ENCODE data around the gene HAND1.

The HAND1 gene

GRCh38 chr5:154428208-154428607, 49.8 kb downstream of the HAND1 start:
- no peak overlapping the region for H3K27ac ChIP-seq
- DNase-seq (ENCODE audit: low read depth, low spot score): no peak
